Ishikawa (cell line): ENCODE measurements around the gene BARHL1.

Source experiments
- CEBPB ChIP-seq: IDR thresholded peaks from 2 replicates; pipeline ENCODE4 v1.6.1; 2012
- CREB1 ChIP-seq: IDR thresholded peaks from 2 replicates; pipeline ENCODE4 v1.6.1; 2012; ENCODE audit warnings: low read depth
- EGR1 ChIP-seq: IDR thresholded peaks from 2 replicates; pipeline ENCODE4 v1.6.1; 2012
- EP300 ChIP-seq: IDR thresholded peaks from 2 replicates; pipeline ENCODE4 v1.6.1; 2012; ENCODE audit warnings: borderline replicate concordance
- FOXM1 ChIP-seq: IDR thresholded peaks from 2 replicates; pipeline ENCODE4 v1.6.1; 2012; ENCODE audit warnings: low read depth, borderline replicate concordance
- MAX ChIP-seq: IDR thresholded peaks from 2 replicates; pipeline ENCODE4 v1.6.1; 2012
- NFIC ChIP-seq: IDR thresholded peaks from 2 replicates; pipeline ENCODE4 v1.6.1; 2012
- RAD21 ChIP-seq: IDR thresholded peaks from 2 replicates; pipeline ENCODE4 v1.6.1; 2012; ENCODE audit warnings: low read depth
- REST ChIP-seq: IDR thresholded peaks from 2 replicates; pipeline ENCODE4 v1.6.1; 2012; ENCODE audit warnings: low read depth, mild to moderate bottlenecking
- TAF1 ChIP-seq: IDR thresholded peaks from 2 replicates; pipeline ENCODE4 v1.6.1; 2012; ENCODE audit warnings: low read depth, mild to moderate bottlenecking
- TCF12 ChIP-seq: IDR thresholded peaks from 2 replicates; pipeline ENCODE4 v1.6.1; 2012; ENCODE audit warnings: low read depth
- TEAD4 ChIP-seq: IDR thresholded peaks from 2 replicates; pipeline ENCODE4 v1.6.1; 2012
- USF1 ChIP-seq: IDR thresholded peaks from 2 replicates; pipeline ENCODE4 v1.6.1; 2012
- YY1 ChIP-seq: IDR thresholded peaks from 2 replicates; pipeline ENCODE4 v1.6.1; 2012; ENCODE audit warnings: low read depth
- ZBTB7A ChIP-seq: IDR thresholded peaks from 2 replicates; pipeline ENCODE4 v1.6.1; 2012; ENCODE audit warnings: low read depth

The BARHL1 gene

GRCh38 chr9:132554755-132555154, 27.7 kb upstream of the BARHL1 start:
- no peak for TF ChIP-seq TCF12
- TF ChIP-seq YY1, result no peak
- TF ChIP-seq CEBPB, result no peak
- no peak for TF ChIP-seq MAX
- TF ChIP-seq CREB1, result no peak

- TF ChIP-seq CREB1 (no peak), TAF1 (no peak), NFIC (no peak), RAD21 (no peak), TCF12 (no peak), CEBPB (no peak), TEAD4 (no peak)
Observed at GRCh38 chr9:132555528-132555927, 26.9 kb upstream of the BARHL1 start.

GRCh38 chr9:132556235-132556634, 26.2 kb upstream of the BARHL1 start:
- TF ChIP-seq USF1, result no peak
- TF ChIP-seq TCF12, result no peak
- no peak for TF ChIP-seq YY1
- no peak for TF ChIP-seq RAD21
- no peak for TF ChIP-seq EGR1
- TF ChIP-seq EP300, result no peak
- no peak for TF ChIP-seq CREB1
- TF ChIP-seq CEBPB, result no peak
- TF ChIP-seq TAF1, result no peak
- no peak for TF ChIP-seq MAX
- TF ChIP-seq TEAD4, result no peak
- TF ChIP-seq ZBTB7A, result no peak
- TF ChIP-seq FOXM1, result no peak
- TF ChIP-seq NFIC, result no peak
- no peak for TF ChIP-seq REST

GRCh38 chr9:132556714-132557113, 25.7 kb upstream of the BARHL1 start:
- no peak for TF ChIP-seq FOXM1
- no peak for TF ChIP-seq YY1
- TF ChIP-seq MAX, result no peak
- TF ChIP-seq NFIC, result no peak
- TF ChIP-seq ZBTB7A, result no peak
- no peak for TF ChIP-seq TEAD4
- no peak for TF ChIP-seq TCF12

- TF ChIP-seq CEBPB (no peak), REST (no peak), TCF12 (no peak), TEAD4 (no peak), MAX (no peak), EP300 (no peak), RAD21 (no peak), CREB1 (no peak), NFIC (no peak), TAF1 (no peak), ZBTB7A (no peak), USF1 (no peak), YY1 (no peak), EGR1 (no peak), FOXM1 (no peak)
Observed at GRCh38 chr9:132557159-132557558, 25.2 kb upstream of the BARHL1 start.

GRCh38 chr9:132559711-132560110, 22.7 kb upstream of the BARHL1 start:
- TF ChIP-seq ZBTB7A (no peak), FOXM1 (no peak), TCF12 (no peak), REST (no peak), EP300 (no peak), YY1 (no peak), TEAD4 (no peak), MAX (no peak)
